NB4 (cell line): ENCODE data around the gene PNLIPRP3.

Source experiments
- CTCF ChIP-seq: IDR thresholded peaks from one replicate; pipeline ENCODE4 v1.5.1; 2012; ENCODE audit warnings: low read depth, low read length
- TF ChIP-seq, protein P1 (sequence below): IDR thresholded peaks from 2 replicates; pipeline ENCODE4 v1.6.1; 2011; ENCODE audit warnings: low read depth, low read length

DNA sequence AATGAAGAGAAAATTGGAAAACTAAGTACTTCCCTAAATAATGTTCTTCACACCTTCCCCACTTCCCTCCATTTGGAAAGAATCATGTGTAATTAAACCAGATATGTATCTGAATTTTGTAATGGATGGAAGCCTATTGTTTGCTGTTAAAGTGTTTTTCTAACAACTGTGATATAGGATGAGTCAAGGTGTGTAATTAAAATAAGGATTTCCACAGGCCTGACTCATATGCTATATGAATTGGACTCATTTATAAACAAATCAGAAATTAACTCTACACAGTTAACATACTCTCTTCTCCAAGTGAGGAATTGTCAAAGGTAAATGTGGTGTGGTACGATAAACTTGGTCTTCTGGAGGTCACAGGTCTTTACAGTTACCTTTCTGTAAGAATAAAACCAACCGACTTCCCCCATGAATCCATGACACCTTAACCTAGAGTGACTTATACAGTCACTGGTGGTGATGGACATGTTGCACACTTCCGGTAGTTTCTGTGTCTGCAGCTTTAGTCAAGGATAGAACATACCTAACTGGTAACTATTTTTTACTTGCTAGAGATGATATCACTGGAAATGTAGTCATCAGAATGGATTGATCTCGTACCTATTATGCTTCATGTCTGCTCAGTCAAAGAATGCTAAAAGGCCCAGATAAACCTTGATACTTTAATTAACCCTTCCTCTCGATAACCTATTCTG lies 12.8 kb downstream of the PNLIPRP3 start:
- no peak for TF ChIP-seq CTCF
- TF ChIP-seq, protein P1, sequence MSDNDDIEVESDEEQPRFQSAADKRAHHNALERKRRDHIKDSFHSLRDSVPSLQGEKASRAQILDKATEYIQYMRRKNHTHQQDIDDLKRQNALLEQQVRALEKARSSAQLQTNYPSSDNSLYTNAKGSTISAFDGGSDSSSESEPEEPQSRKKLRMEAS = no peak
